ENCODE data around the gene ZNF446. TPM values are rescaled to one million over a fixed set of nuclear protein-coding genes. Genes with fewer than 3 reads are reported as not detected.

ZNF446 gene
- total and polyA plus RNA-seq, 9 of the 15 experiments (the other 6 are each of a cell fraction or from before 2014, with no cell fraction given) = 0.07 to 4.8 (median 1.2) TPM

DNA sequence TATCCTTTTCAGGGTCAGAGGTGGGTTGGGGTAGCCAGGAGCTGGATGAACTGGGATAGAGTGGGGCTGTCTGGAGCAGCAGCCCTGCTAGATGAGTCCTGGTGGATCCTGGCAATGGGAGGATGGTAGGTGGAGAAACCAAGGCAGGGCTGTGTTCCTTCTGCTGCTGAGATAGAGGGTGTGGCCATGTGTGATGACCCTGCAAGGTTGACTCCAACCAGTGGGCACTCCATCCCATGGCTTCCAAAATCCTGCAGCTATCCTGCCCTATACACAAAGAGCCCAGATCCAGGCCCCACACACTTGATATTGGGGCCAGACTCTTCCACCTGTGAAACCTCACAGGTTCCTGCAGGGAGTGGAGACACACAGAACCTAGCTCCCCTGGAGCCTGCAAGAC lies 2.4 kb upstream of the ZNF446 start:
- peaks cover 5% of the 10 kb centered on the region for H3K9me1 ChIP-seq (ENCODE audit: control insufficient read depth, insufficient read depth, low read length)
- no peak for FAIRE-seq

More for the DNA sequence above, 2.4 kb upstream of the ZNF446 start:
- Histone ChIP-seq H3K27me3 (ENCODE audit: control insufficient read depth in 2 of 2, insufficient read depth in 2 of 2, low read length in 2 of 2) (no peaks in the 10 kb centered on the region), H3K4me3 (no peak overlapping the region), H3K4me2 (ENCODE audit: insufficient read depth, low read length) (no peak overlapping the region), H3K36me3 (ENCODE audit: control insufficient read depth, insufficient read depth, low read length) (peaks cover 42% of the 10 kb centered on the region; the same call in 2 of the 3 replicates), H3K27ac (ENCODE audit: extremely low read depth, low read depth, low read length) (no peak overlapping the region), H3K4me1 (replicated peaks in 1 of 2; ENCODE audit: control insufficient read depth in 2 of 2, insufficient read depth in 2 of 2, low read length in 2 of 2) (peaks cover 27 to 43% of the 10 kb centered on the region in 2 experiments), H3K9ac (ENCODE audit: insufficient read depth in 1 of 2, low read depth in 2 of 2, low read length in 2 of 2) (no peak overlapping the region; a peak in 1 of 4 replicates), H3K9me3 (replicated peaks; ENCODE audit: control insufficient read depth, insufficient read depth, low read depth, low read length) (no peaks in the 10 kb centered on the region), H3K79me2 (ENCODE audit: control insufficient read depth, insufficient read depth, low read length) (peaks cover 9% of the 10 kb centered on the region; the same call in 2 of the 3 replicates), H2AFZ (ENCODE audit: low read depth, low read length) (no peak overlapping the region), H4K20me1 (replicated peaks; ENCODE audit: control insufficient read depth, insufficient read depth, low read length) (0 out of 2 replicates have a peak, but pooled peaks cover 9% of the 10 kb centered on the region)
- TF ChIP-seq POLR2A (conservative IDR thresholded peaks at IDR 0.05) (peak; percentile 58; the same call in 1 of the 2 replicates), POLR2AphosphoS5 (IDR thresholded peaks at IDR 0.05; ENCODE audit: control insufficient read depth, insufficient read depth, low read depth, low read length) (0 out of 2 replicates have a peak, but pooled peaks have one; percentile 29), ELF2 (CRISPR knock-in tag; IDR thresholded peaks at IDR 0.05) (no peak), CREBBP (IDR thresholded peaks at IDR 0.05; ENCODE audit: low read depth, low read length) (no peak), SUPT5H (IDR thresholded peaks at IDR 0.05) (peak; percentile 38)
- TF ChIP-seq, protein P1, sequence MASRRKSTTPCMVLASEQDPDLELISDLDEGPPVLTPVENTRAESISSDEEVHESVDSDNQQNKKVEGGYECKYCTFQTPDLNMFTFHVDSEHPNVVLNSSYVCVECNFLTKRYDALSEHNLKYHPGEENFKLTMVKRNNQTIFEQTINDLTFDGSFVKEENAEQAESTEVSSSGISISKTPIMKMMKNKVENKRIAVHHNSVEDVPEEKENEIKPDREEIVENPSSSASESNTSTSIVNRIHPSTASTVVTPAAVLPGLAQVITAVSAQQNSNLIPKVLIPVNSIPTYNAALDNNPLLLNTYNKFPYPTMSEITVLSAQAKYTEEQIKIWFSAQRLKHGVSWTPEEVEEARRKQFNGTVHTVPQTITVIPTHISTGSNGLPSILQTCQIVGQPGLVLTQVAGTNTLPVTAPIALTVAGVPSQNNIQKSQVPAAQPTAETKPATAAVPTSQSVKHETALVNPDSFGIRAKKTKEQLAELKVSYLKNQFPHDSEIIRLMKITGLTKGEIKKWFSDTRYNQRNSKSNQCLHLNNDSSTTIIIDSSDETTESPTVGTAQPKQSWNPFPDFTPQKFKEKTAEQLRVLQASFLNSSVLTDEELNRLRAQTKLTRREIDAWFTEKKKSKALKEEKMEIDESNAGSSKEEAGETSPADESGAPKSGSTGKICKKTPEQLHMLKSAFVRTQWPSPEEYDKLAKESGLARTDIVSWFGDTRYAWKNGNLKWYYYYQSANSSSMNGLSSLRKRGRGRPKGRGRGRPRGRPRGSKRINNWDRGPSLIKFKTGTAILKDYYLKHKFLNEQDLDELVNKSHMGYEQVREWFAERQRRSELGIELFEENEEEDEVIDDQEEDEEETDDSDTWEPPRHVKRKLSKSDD (conservative IDR thresholded peaks at IDR 0.05; ENCODE audit: low read length) = no peak
- ATAC-seq (no peak), DNase-seq (ENCODE audit: extremely low read depth in 1 of 4, low spot score in 3 of 4) (no peak)
- BruUV-seq (replicated peaks) = no TSS peak
- intact Hi-C loops (cut with micrococcal nuclease) (no loop called here), in situ Hi-C loops (cut with MboI) (no loop called here)
- CTCF ChIA-PET (ENCODE audit: low intra/inter-chr PET ratio) = no interaction called here
- POLR2A ChIA-PET = interaction anchor here (0.6 to 1.3 kb wide), 3 partner anchors 23 to 291 kb away, joined by 4 to 7 read pairs (median 5); partner anchors contain the start of genes ZBTB45, ZNF274 and ZNF324B
